ENCODE results near the gene MED29. TPM values are rescaled to one million over a fixed set of nuclear protein-coding genes. Genes with fewer than 3 reads are reported as not detected.

Gene MED29
- total RNA-seq, 1 experiment from 2014 or later, result 17.0 TPM

DNA sequence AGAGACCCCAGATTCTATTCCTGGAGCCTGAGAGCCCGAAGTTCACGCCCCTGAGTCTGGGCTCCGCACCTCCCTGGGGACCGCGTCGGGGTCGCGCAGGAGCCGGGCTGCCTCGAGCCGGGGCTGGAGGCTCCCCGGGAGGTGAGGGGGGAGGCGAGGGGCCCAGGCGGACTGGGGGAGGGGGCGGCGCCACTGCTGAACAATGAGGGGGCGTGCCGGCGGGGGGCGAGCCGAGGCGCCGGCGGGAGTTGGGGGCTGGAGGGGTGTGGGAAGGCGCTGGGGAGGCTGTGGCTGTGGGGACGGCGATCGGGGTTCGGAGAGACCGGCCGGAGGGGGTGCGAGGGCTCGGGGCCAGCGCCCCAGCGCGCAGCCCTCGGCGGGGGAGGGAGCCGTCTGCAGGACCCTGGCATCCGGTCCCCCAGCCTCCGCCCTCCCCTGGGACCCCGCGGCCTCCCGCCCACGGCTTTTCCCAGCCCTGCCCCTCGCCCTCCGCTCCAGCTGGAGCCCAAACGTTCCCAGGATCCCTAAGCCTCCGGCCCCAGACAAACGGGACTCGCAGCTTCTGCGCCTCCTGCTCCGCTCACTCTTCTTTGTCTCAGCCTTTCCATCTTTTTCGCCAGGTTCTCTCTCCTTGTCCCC, 22.2 kb downstream of the MED29 start:
- no peaks in the 10 kb centered on the region for H3K27me3 ChIP-seq (ENCODE audit: low read length)
- CTCF ChIA-PET, result no interaction called here
- no peaks in the 10 kb centered on the region for H3K9me2 ChIP-seq (replicated peaks; ENCODE audit: low read length)
- H3F3A ChIP-seq (ENCODE audit: low read length, unreplicated experiment), result no peaks in the 10 kb centered on the region
- peaks cover 5% of the 10 kb centered on the region for H3K79me2 ChIP-seq (ENCODE audit: low read length)
- H3K36me3 ChIP-seq (ENCODE audit: low read depth, low read length), result peaks cover under 1% of the 10 kb centered on the region
- POLR2A ChIA-PET (ENCODE audit: unreplicated experiment), result interaction anchor here (0.5 kb wide), 1 partner anchor 16 kb away, joined by 3 read pairs; no protein-coding TSS in a partner anchor
- no peak for ATAC-seq
- H4K20me1 ChIP-seq (ENCODE audit: low read length), result peaks cover 4% of the 10 kb centered on the region
- peak overlapping the region; percentile 93 for H3K4me3 ChIP-seq (ENCODE audit: low read length)
- TF ChIP-seq EZH2phosphoT487 (IDR thresholded peaks at IDR 0.05; ENCODE audit: borderline replicate concordance, low read length) (no peak), EZH2 (IDR thresholded peaks at IDR 0.05; ENCODE audit: low read length, unreplicated experiment) (no peak)
- TF ChIP-seq, protein P1, sequence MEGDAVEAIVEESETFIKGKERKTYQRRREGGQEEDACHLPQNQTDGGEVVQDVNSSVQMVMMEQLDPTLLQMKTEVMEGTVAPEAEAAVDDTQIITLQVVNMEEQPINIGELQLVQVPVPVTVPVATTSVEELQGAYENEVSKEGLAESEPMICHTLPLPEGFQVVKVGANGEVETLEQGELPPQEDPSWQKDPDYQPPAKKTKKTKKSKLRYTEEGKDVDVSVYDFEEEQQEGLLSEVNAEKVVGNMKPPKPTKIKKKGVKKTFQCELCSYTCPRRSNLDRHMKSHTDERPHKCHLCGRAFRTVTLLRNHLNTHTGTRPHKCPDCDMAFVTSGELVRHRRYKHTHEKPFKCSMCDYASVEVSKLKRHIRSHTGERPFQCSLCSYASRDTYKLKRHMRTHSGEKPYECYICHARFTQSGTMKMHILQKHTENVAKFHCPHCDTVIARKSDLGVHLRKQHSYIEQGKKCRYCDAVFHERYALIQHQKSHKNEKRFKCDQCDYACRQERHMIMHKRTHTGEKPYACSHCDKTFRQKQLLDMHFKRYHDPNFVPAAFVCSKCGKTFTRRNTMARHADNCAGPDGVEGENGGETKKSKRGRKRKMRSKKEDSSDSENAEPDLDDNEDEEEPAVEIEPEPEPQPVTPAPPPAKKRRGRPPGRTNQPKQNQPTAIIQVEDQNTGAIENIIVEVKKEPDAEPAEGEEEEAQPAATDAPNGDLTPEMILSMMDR (conservative IDR thresholded peaks at IDR 0.05; ENCODE audit: low read depth, low read length), result no peak
- no peak for DNase-seq
- peak overlapping the region; percentile 90 for H3K9ac ChIP-seq (ENCODE audit: low read length)
- H2AFZ ChIP-seq (ENCODE audit: low read length), result peak overlapping the region; percentile 65; the same call in 1 of the 2 replicates
- peak overlapping the region; percentile 53 for H3K27ac ChIP-seq (ENCODE audit: low read length)
- H3K9me3 ChIP-seq (ENCODE audit: low read length), result no peaks in the 10 kb centered on the region
- intact Hi-C loops (cut with micrococcal nuclease), result loop anchor here (2.0 kb wide), 1 partner anchor 17 kb away; no protein-coding TSS in a partner anchor
- BruUV-seq (replicated peaks), result no TSS peak
- peaks cover 28% of the 10 kb centered on the region for H3K4me1 ChIP-seq (ENCODE audit: insufficient read depth, low read length)
- peak overlapping the region; percentile 98 for H3K4me2 ChIP-seq (ENCODE audit: low read length)

DNA sequence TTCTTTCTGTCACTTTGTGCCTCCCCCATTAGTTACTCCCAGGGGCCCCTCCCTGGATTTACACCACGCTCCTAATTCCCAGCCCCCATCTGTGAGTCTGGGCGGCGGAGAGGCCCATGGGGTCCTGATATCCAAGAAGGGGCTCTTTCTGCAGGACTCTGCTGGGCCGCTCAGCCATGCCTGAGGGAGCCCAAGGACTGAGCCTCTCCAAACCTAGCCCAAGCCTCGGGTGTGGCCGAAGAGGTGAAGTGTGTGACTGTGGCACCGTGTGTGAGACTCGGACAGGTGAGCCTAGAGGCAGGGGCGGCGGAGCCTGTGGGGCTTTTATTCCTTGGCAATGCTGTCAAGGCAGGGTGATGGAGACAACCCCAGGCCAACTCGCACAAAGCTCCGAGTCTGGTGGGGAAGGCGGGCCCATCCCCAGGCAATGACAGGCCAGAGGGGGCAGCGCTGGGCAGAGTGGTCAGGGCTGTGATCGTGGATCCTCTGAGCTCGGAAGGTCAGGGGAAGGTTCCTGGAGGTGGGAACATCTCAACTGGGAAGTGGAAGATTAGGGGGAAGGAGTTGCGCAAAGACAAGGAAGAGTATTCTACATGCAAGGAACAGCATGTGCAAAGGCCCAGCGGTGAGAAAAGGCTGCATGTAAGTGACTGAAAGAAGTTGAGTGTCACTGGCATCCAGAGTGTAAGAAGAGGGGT, 22.9 kb downstream of the MED29 start:
- TF ChIP-seq, protein P1 (conservative IDR thresholded peaks at IDR 0.05; ENCODE audit: low read depth, low read length), result peak; percentile 42; the same call in 1 of the 2 replicates
- no peak for TF ChIP-seq EZH2phosphoT487 (IDR thresholded peaks at IDR 0.05; ENCODE audit: borderline replicate concordance, low read length)
- TF ChIP-seq EZH2 (IDR thresholded peaks at IDR 0.05; ENCODE audit: low read length, unreplicated experiment), result no peak
- BruUV-seq (replicated peaks), result no TSS peak
- DNase-seq (no peak), ATAC-seq (no peak)
- no peaks in the 10 kb centered on the region for H4K20me1 ChIP-seq (ENCODE audit: low read length)
- H3K79me2 ChIP-seq (ENCODE audit: low read length), result no peaks in the 10 kb centered on the region
- intact Hi-C loops (cut with micrococcal nuclease), result loop anchor here (2.0 kb wide), 1 partner anchor 17 kb away; no protein-coding TSS in a partner anchor
- peak overlapping the region; percentile 90 for H3K9ac ChIP-seq (ENCODE audit: low read length)
- no peaks in the 10 kb centered on the region for H3K27me3 ChIP-seq (ENCODE audit: low read length)
- POLR2A ChIA-PET (ENCODE audit: unreplicated experiment), result interaction anchor here (0.5 kb wide), 1 partner anchor 17 kb away, joined by 3 read pairs; no protein-coding TSS in a partner anchor
- H2AFZ ChIP-seq (ENCODE audit: low read length), result peak overlapping the region; percentile 65; the same call in 1 of the 2 replicates
- peak overlapping the region; percentile 93 for H3K4me3 ChIP-seq (ENCODE audit: low read length)
- H3K27ac ChIP-seq (ENCODE audit: low read length), result 0 out of 2 replicates have a peak overlapping the region, but pooled peaks have one; percentile 53
- peak overlapping the region; percentile 98 for H3K4me2 ChIP-seq (ENCODE audit: low read length)
- no peaks in the 10 kb centered on the region for H3F3A ChIP-seq (ENCODE audit: low read length, unreplicated experiment)
- H3K36me3 ChIP-seq (ENCODE audit: low read depth, low read length), result no peaks in the 10 kb centered on the region; the same call in 1 of the 2 replicates
- H3K9me3 ChIP-seq (ENCODE audit: low read length), result no peaks in the 10 kb centered on the region
- H3K4me1 ChIP-seq (ENCODE audit: insufficient read depth, low read length), result peaks cover 23% of the 10 kb centered on the region
- CTCF ChIA-PET, result no interaction called here
- no peaks in the 10 kb centered on the region for H3K9me2 ChIP-seq (replicated peaks; ENCODE audit: low read length)

Measured in PC-3 (cell line).